HepG2 (cell line): ENCODE measurements around the gene CEBPG. TPM values are rescaled to one million over a fixed set of nuclear protein-coding genes. Genes with fewer than 3 reads are reported as not detected.

Experiments used
- ATAC-seq: fragments of 200-7000 bp; cut with Tn5 transposase; 3 replicates; pipeline ENCODE4 v1.9.1; 2020; ENCODE audit warnings: mild to moderate bottlenecking, moderate library complexity
- BruUV-seq: library from RNA; stranded (reverse); fragments of 400-500 nt; replicated peaks from 2 replicates; lab custom pipeline; 2021; lab: Mats Ljungman, UMichigan
- CTCF ChIA-PET: fragments of 300-600 bp; formaldehyde crosslinking; extraction: SDS; loops from one replicate; lab custom pipeline; 2021; ENCODE audit warnings: low total read pairs, inconsistent platforms, low intra/inter-chr PET ratio; lab: Yijun Ruan, JAX
- POLR2A ChIA-PET: fragments of 350-600 bp; sonication (Branson Sonifier 250); formaldehyde crosslinking; loops from one replicate; lab custom pipeline; 2020; ENCODE audit warnings: antibody characterized with exemption, inconsistent platforms; lab: Yijun Ruan, JAX
- DNase-seq: peaks from one replicate; pipeline ENCODE4 v3.0.0-alpha.2; 2015; ENCODE audit warnings: low spot score
- FAIRE-seq: peaks from 3 replicates; lab custom pipeline; 2011; peaks lifted over from hg19 to GRCh38; lab: Jason Lieb, UNC
- H2AFZ ChIP-seq: one replicate; pipeline ENCODE4 v1.6.1; 2011; ENCODE audit warnings: low read length, inconsistent platforms
- H3K27ac ChIP-seq: fragments of 300-600 bp; 3 replicates; pipeline ENCODE4 v1.8.0; 2011; ENCODE audit warnings: mixed run types, mild to moderate bottlenecking, mixed read lengths, low read length, inconsistent platforms; ENCODE audit not compliant: insufficient read depth; ENCODE audit errors: extremely low read length
- H3K27me3 ChIP-seq, 2 experiments: fragments of 200-600 bp in 1 of 2; 2 replicates in 1 of 2; 3 replicates in 1 of 2; pipeline versions ENCODE4 v1.6.0 to v1.8.0; 2011; ENCODE audit warnings: low read length in 2 of 2, mild to moderate bottlenecking in 2 of 2, moderate library complexity in 2 of 2, inconsistent platforms in 1 of 2; ENCODE audit not compliant: insufficient read depth in 2 of 2, control insufficient read depth in 1 of 2
- H3K36me3 ChIP-seq, 2 experiments: fragments of 200-600 bp in 1 of 2; replicated peaks in 1 of 2; 2 replicates in 1 of 2; 3 replicates in 1 of 2; pipeline versions ENCODE4 v1.5.1 to v1.8.0; 2011; ENCODE audit warnings: low read length in 2 of 2, inconsistent platforms in 1 of 2; ENCODE audit not compliant: insufficient read depth in 2 of 2, control insufficient read depth in 1 of 2
- H3K4me1 ChIP-seq: 2 replicates; pipeline ENCODE4 v1.5.1; 2012; ENCODE audit warnings: low read length, inconsistent platforms; ENCODE audit not compliant: insufficient read depth
- H3K4me2 ChIP-seq: 2 replicates; pipeline ENCODE4 v1.6.0; 2011; ENCODE audit warnings: low read depth, low read length, inconsistent platforms
- H3K4me3 ChIP-seq, 3 experiments: fragments of 200-600 bp in 1 of 3; sonication (generic), shearing (Covaris generic) in 1 of 3; replicated peaks in 1 of 3; 2 replicates each; pipeline ENCODE4 v1.5.1; 2011 to 2016; ENCODE audit warnings: low read length in 3 of 3, inconsistent platforms in 2 of 3, low read depth in 2 of 3, mild to moderate bottlenecking in 2 of 3, control low read depth in 1 of 3, mixed read lengths in 1 of 3; ENCODE audit not compliant: insufficient read depth in 1 of 3
- H3K79me2 ChIP-seq: one replicate; pipeline ENCODE4 v1.6.1; 2011; ENCODE audit warnings: low read length, inconsistent platforms; ENCODE audit not compliant: insufficient read depth
- H3K9ac ChIP-seq: 2 replicates; pipeline ENCODE4 v1.6.0; 2011; ENCODE audit warnings: mild to moderate bottlenecking, low read depth, low read length, inconsistent platforms; ENCODE audit not compliant: insufficient read depth
- H3K9me3 ChIP-seq: 2 replicates; pipeline ENCODE4 v1.5.1; 2012; ENCODE audit warnings: mild to moderate bottlenecking, low read length
- H4K20me1 ChIP-seq: 2 replicates; pipeline ENCODE4 v1.6.0; 2011; ENCODE audit warnings: inconsistent platforms, mild to moderate bottlenecking, low read length, moderate library complexity; ENCODE audit not compliant: insufficient read depth
- FOXO4 ChIP-seq: sonication (generic); formaldehyde crosslinking; conservative IDR thresholded peaks from 2 replicates; pipeline ENCODE4 v1.8.1; 2023; ENCODE audit warnings: missing genetic modification reagents
- HIVEP1 ChIP-seq: sonication (generic); formaldehyde crosslinking; IDR thresholded peaks from 2 replicates; pipeline ENCODE4 v1.4.0; 2020; ENCODE audit warnings: mild to moderate bottlenecking, missing genetic modification reagents
- KIAA2018 ChIP-seq: sonication (generic); formaldehyde crosslinking; IDR thresholded peaks from 2 replicates; pipeline ENCODE4 v1.5.0; 2020; ENCODE audit warnings: mild to moderate bottlenecking, missing genetic modification reagents, borderline replicate concordance
- LCORL ChIP-seq, 2 experiments: fragments of 450-650 bp in 1 of 2; sonication (generic) in 1 of 2; formaldehyde crosslinking in 1 of 2; IDR thresholded peaks; 2 replicates each; pipeline versions ENCODE4 v1.5.0 to v1.6.1; 2017 to 2020; ENCODE audit warnings: antibody characterized with exemption in 1 of 2, missing genetic modification reagents in 1 of 2
- MEIS1 ChIP-seq: sonication (generic); formaldehyde crosslinking; IDR thresholded peaks from 2 replicates; pipeline ENCODE4 v1.9.0; 2021; ENCODE audit warnings: mild to moderate bottlenecking, missing genetic modification reagents, moderate library complexity, borderline replicate concordance
- MZF1 ChIP-seq: sonication (generic); formaldehyde crosslinking; IDR thresholded peaks from 2 replicates; pipeline ENCODE4 v1.8.1; 2023; ENCODE audit warnings: mild to moderate bottlenecking, missing genetic modification reagents, borderline replicate concordance
- NFATC3 ChIP-seq: sonication (generic); formaldehyde crosslinking; IDR thresholded peaks from 2 replicates; pipeline ENCODE4 v1.5.1; 2020; ENCODE audit warnings: mild to moderate bottlenecking, missing genetic modification reagents
- PCBP1 ChIP-seq: fragments of 200-400 bp; formaldehyde crosslinking; IDR thresholded peaks from 2 replicates; pipeline ENCODE4 v1.6.1; 2017; ENCODE audit warnings: mild to moderate bottlenecking, low read depth, low read length, borderline replicate concordance
- SP5 ChIP-seq: IDR thresholded peaks from 2 replicates; pipeline ENCODE4 v1.6.1; 2016; ENCODE audit warnings: low read depth, borderline replicate concordance
- ZFP90 ChIP-seq: sonication (generic); formaldehyde crosslinking; IDR thresholded peaks from 2 replicates; pipeline ENCODE4 v1.8.0; 2022; ENCODE audit warnings: missing genetic modification reagents, mild to moderate bottlenecking, inconsistent platforms, borderline replicate concordance
- ZNF101 ChIP-seq: sonication (generic); formaldehyde crosslinking; IDR thresholded peaks from 2 replicates; pipeline ENCODE4 v1.4.0; 2020; ENCODE audit warnings: mild to moderate bottlenecking, low read depth, missing genetic modification reagents, borderline replicate concordance
- ZNF143 ChIP-seq: sonication (generic); formaldehyde crosslinking; IDR thresholded peaks from 2 replicates; pipeline ENCODE4 v1.4.0; 2020; ENCODE audit warnings: missing genetic modification reagents
- ZNF747 ChIP-seq: sonication (generic); formaldehyde crosslinking; IDR thresholded peaks from 2 replicates; pipeline ENCODE4 v1.8.1; 2023; ENCODE audit warnings: missing genetic modification reagents, mild to moderate bottlenecking, borderline replicate concordance
- ZSCAN31 ChIP-seq: sonication (generic); formaldehyde crosslinking; IDR thresholded peaks from 2 replicates; pipeline ENCODE4 v1.5.0; 2020; ENCODE audit warnings: low read depth, mild to moderate bottlenecking, missing genetic modification reagents
- WGBS: methylation state at CpG from one replicate; pipeline ENCODE4 v1.1.6; 2017; ENCODE audit warnings: low lambda C conversion rate; 5-methylcytosine and 5-hydroxymethylcytosine counted together
- in situ Hi-C: cut with HindIII; loops from 2 replicates; pipeline ENCODE4 v1.10.0; 2017; ENCODE audit warnings: low pct_unique_long_range_greater_than_20kb; ENCODE audit not compliant: extremely low pct_ligation_motif_present
- intact Hi-C: fragments of 100-400 bp; cut with micrococcal nuclease; formaldehyde crosslinking; loops from one replicate; pipeline ENCODE4 v1.10.0; 2022; ENCODE audit not compliant: unreplicated experiment
- polyA plus RNA-seq, 8 experiments: library from polyadenylated mRNA; depleted of rRNA in 3 of 8; stranded (reverse) in 7 of 8; unstranded in 1 of 8; fragments of >200 nt; fragmentation: Illumina TruSeq in 4 of 8; extraction: Trizol in 4 of 8; gene quantifications; 2 replicates each; pipeline versions ENCODE4 v1.2.1 to v1.2.3, GENCODE V29; 2011 to 2016; ENCODE audit warnings: low read depth in 4 of 8, missing spikeins in 1 of 8, mixed read lengths in 1 of 8; ENCODE audit not compliant: insufficient read depth in 1 of 8
- total RNA-seq, 5 experiments: library from RNA; depleted of rRNA; stranded (reverse); fragments of >200 nt; fragmentation: Illumina TruSeq; extraction: Trizol; gene quantifications; 2 replicates each; pipeline ENCODE4 v1.2.3, GENCODE V29; 2016; ENCODE audit warnings: low read depth in 1 of 5

Gene CEBPG
- total and polyA plus RNA-seq, 2 of the 13 experiments (the other 11 are each of a cell fraction or from before 2014, with no cell fraction given), result 25.7 to 34.3 TPM

DNA sequence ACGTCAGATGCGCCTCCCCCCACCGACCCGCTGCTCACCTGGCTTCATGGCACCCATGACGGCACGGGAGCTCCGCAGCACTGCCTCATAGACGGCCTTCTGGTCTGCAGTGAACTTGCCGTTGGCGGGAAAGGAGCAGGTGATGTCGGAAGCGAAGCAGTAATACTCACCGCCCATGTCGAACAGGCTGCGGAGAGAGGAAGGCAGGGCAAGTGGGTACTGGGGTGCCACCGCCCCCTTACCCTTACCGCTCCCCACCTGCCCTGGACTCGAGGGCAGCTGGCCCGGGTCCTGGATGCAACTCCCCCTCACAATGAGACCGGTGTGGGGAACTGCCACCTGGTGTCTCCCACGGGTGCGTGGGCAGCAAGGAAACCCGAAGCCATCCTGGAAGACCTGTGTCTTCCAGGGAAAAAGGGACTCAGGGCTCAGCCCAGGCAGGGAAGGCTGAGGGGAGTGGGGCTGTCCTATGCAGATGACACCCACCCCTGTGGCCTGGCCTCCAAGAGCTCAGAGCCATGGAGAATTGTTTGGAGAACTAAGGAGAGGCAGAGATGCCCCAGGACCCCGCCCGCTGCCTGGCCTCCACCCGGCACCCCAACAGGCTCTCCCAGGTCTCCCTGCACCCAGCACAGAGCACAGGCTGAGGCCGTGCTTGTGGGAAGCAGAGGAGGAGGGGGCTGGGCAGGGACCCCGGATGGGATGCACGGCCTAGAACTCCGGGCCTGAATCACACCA, 28.3 kb downstream of the CEBPG start:
- ATAC-seq (no peak), DNase-seq (no peak), FAIRE-seq (no peak)
- no TSS peak for BruUV-seq
- H3K27ac ChIP-seq, result peak overlapping the region; percentile 95
- no peaks in the 10 kb centered on the region for H3K79me2 ChIP-seq
- no peak overlapping the region for H2AFZ ChIP-seq
- H3K27me3 ChIP-seq, result no peaks in the 10 kb centered on the region
- in situ Hi-C loops (loop anchor here (5.0 kb wide), 2 partner anchors 100 to 165 kb away; partner anchors contain the start of gene CEBPA), intact Hi-C loops (no loop called here)
- H3K4me3 ChIP-seq, result no peak overlapping the region
- no peak overlapping the region for H3K9ac ChIP-seq
- no peaks in the 10 kb centered on the region for H3K9me3 ChIP-seq
- H3K36me3 ChIP-seq, result no peaks in the 10 kb centered on the region
- peaks cover 100% of the 10 kb centered on the region for H3K4me1 ChIP-seq
- no peak overlapping the region for H3K4me2 ChIP-seq
- CTCF ChIA-PET, result interaction anchor here (0.9 kb wide), 1 partner anchor 160 kb away, joined by 3 read pairs; no protein-coding TSS in a partner anchor
- POLR2A ChIA-PET, result interaction anchor here (0.7 to 3.2 kb wide), 5 partner anchors 9 to 123 kb away, joined by 3 to 58 read pairs (median 4); partner anchors contain the start of gene CEBPA
- WGBS, result 93% methylated on average over 13 of the region's 30 CpGs
- no peaks in the 10 kb centered on the region for H4K20me1 ChIP-seq
- 0 out of 2 replicates have a peak, but pooled peaks have one; percentile 39 for TF ChIP-seq MEIS1 (CRISPR knock-in tag)
- no peak for TF ChIP-seq LCORL (IDR thresholded peaks at IDR 0.05)
- TF ChIP-seq LCORL (CRISPR knock-in tag; IDR thresholded peaks at IDR 0.05), result no peak
- no peak for TF ChIP-seq ZFP90 (CRISPR knock-in tag)
- TF ChIP-seq MZF1, result no peak
- TF ChIP-seq ZNF747, result no peak
- no peak for TF ChIP-seq KIAA2018
- TF ChIP-seq SP5, result no peak
- no peak for TF ChIP-seq ZSCAN31 (CRISPR knock-in tag)
- TF ChIP-seq ZNF143 (CRISPR knock-in tag), result no peak
- no peak for TF ChIP-seq NFATC3 (CRISPR knock-in tag)
- no peak for TF ChIP-seq PCBP1
- peak; percentile 9; the same call in 1 of the 2 replicates for TF ChIP-seq HIVEP1
- TF ChIP-seq ZNF101 (CRISPR knock-in tag), result no peak
- no peak for TF ChIP-seq FOXO4 (CRISPR knock-in tag)
